Progenitor cell of endocrine pancreas (in vitro differentiated cells): ENCODE results near the gene SACM1L. TPM values are rescaled to one million over a fixed set of nuclear protein-coding genes. Genes with fewer than 3 reads are reported as not detected.

Source experiments
- DNase-seq: peaks from one replicate; pipeline ENCODE4 v3.0.0; 2021; ENCODE audit warnings: low spot score; ENCODE audit not compliant: unreplicated experiment
- H3K27ac Mint-ChIP-seq: 2 replicates; pipeline ENCODE4 v1.8.0; 2021; ENCODE audit warnings: mild to moderate bottlenecking, moderate library complexity, mixed read lengths
- H3K27me3 Mint-ChIP-seq: 2 replicates; pipeline ENCODE4 v1.8.0; 2021; ENCODE audit warnings: mixed read lengths
- H3K36me3 Mint-ChIP-seq: 2 replicates; pipeline ENCODE4 v1.8.0; 2022; ENCODE audit warnings: mixed read lengths; ENCODE audit not compliant: insufficient read depth
- H3K4me1 Mint-ChIP-seq: 2 replicates; pipeline ENCODE4 v1.8.0; 2021; ENCODE audit warnings: low read depth, mixed read lengths
- H3K4me3 Mint-ChIP-seq: 2 replicates; pipeline ENCODE4 v1.8.0; 2021; ENCODE audit warnings: low read depth, mild to moderate bottlenecking, moderate library complexity, mixed read lengths
- H3K9me3 Mint-ChIP-seq: 2 replicates; pipeline ENCODE4 v1.8.0; 2021; ENCODE audit warnings: low read depth, mixed read lengths
- CTCF ChIP-seq: fragments of 200-600 bp; sonication (generic); IDR thresholded peaks from one replicate; pipeline ENCODE4 v1.5.0; 2021; ENCODE audit warnings: antibody characterized with exemption, mild to moderate bottlenecking; ENCODE audit not compliant: unreplicated experiment
- total RNA-seq: library from RNA; stranded (reverse); gene quantifications from 2 replicates; pipeline ENCODE4 v1.2.1, GENCODE V29; 2021

Gene SACM1L
- total RNA-seq, 1 donor from 2014 or later: 56.7 TPM

- TF ChIP-seq CTCF: no peak
- no peak overlapping the region for H3K27ac Mint-ChIP-seq
- H3K9me3 Mint-ChIP-seq: peaks cover 9% of the 10 kb centered on the region
- H3K27me3 Mint-ChIP-seq: peaks cover 51% of the 10 kb centered on the region
- H3K4me1 Mint-ChIP-seq: no peaks in the 10 kb centered on the region
- H3K36me3 Mint-ChIP-seq: no peaks in the 10 kb centered on the region
- H3K4me3 Mint-ChIP-seq: no peak overlapping the region
- no peak for DNase-seq
These were observed 101.4 kb downstream of the SACM1L start for GRCh38 chr3:45790596-45790995.

- Mint-ChIP-seq H3K27me3 (peaks cover 61% of the 10 kb centered on the region), H3K4me1 (no peaks in the 10 kb centered on the region), H3K9me3 (peaks cover 9% of the 10 kb centered on the region), H3K4me3 (no peak overlapping the region), H3K36me3 (no peaks in the 10 kb centered on the region), H3K27ac (no peak overlapping the region)
- DNase-seq: no peak
- no peak for TF ChIP-seq CTCF
These were observed 102.8 kb downstream of the SACM1L start for GRCh38 chr3:45792036-45792435.

GRCh38 chr3:45792516-45793172 is 103.4 kb downstream of the SACM1L start:
- DNase-seq: no peak
- peaks cover 63% of the 10 kb centered on the region for H3K27me3 Mint-ChIP-seq
- no peak overlapping the region for H3K4me3 Mint-ChIP-seq

GRCh38 chr3:45793482-45794176 is 104.4 kb downstream of the SACM1L start:
- TF ChIP-seq CTCF: no peak
- H3K27me3 Mint-ChIP-seq: peaks cover 73% of the 10 kb centered on the region
- H3K27ac Mint-ChIP-seq: no peak overlapping the region
- H3K4me3 Mint-ChIP-seq: no peak overlapping the region
- H3K4me1 Mint-ChIP-seq: no peaks in the 10 kb centered on the region
- no peaks in the 10 kb centered on the region for H3K36me3 Mint-ChIP-seq
- peaks cover 9% of the 10 kb centered on the region for H3K9me3 Mint-ChIP-seq
- no peak for DNase-seq

More at GRCh38 chr3:45792516-45793172, 103.4 kb downstream of the SACM1L start:
- no peak overlapping the region for H3K27ac Mint-ChIP-seq
- no peak for TF ChIP-seq CTCF
- H3K9me3 Mint-ChIP-seq: peaks cover 9% of the 10 kb centered on the region
- no peaks in the 10 kb centered on the region for H3K4me1 Mint-ChIP-seq
- no peaks in the 10 kb centered on the region for H3K36me3 Mint-ChIP-seq

- no peak overlapping the region for H3K27ac Mint-ChIP-seq
- no peaks in the 10 kb centered on the region for H3K36me3 Mint-ChIP-seq
- no peak for DNase-seq
- H3K9me3 Mint-ChIP-seq: peaks cover 4% of the 10 kb centered on the region
- H3K4me1 Mint-ChIP-seq: no peaks in the 10 kb centered on the region
- peaks cover 78% of the 10 kb centered on the region for H3K27me3 Mint-ChIP-seq
- TF ChIP-seq CTCF: no peak
- no peak overlapping the region for H3K4me3 Mint-ChIP-seq
These were observed 105.0 kb downstream of the SACM1L start for GRCh38 chr3:45794177-45794560.
